GM19240 (cell line): Measurements from ENCODE around the gene VWA5B2.
"Not testable (repeated sequence)": the region's sequence is repeated elsewhere in the genome, so short reads cannot be mapped to it uniquely, and the experiment has no call there.

Source experiments
- DNase-seq: peaks from one replicate; pipeline ENCODE4 v3.0.0; 2011; ENCODE audit warnings: low spot score; ENCODE audit not compliant: insufficient read length

The VWA5B2 gene

DNA sequence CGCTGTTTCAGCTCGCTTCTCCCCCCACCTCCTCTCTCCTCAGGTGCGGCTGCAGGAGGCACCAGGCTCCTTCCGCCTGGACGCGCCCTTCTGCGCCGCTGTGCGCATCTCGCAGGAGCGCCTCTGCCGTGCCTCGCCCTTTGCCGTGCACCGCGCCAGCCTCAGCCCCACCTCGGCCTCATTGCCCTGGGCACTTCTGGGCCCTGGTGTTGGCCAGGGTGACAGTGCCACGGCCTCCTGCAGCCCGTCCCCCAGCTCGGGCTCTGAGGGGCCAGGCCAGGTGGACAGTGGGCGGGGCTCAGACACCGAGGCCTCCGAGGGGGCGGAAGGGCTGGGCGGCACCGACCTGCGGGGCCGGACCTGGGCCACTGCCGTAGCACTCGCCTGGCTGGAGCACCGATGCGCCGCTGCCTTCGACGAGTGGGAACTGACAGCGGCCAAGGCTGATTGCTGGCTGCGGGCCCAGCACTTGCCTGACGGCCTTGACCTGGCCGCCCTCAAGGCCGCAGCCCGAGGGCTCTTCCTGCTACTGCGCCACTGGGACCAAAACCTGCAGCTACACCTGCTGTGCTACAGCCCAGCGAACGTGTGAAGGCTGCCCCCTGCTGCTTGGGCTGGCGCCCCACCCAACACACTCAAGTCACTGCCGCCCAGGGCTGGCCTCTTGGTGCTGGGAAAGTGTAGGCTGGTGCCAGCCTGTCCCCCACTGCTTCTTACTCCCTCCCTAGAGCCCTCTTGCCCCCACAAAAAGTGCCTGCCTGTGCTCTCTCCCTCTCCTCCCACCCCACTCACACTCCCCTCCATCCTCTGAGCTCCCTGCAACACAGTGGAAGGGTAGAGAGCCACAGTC, 12.3 kb downstream of the VWA5B2 start:
- no peak for DNase-seq

- no peak for DNase-seq
These were observed 12.9 kb downstream of the VWA5B2 start for GRCh38 chr3:184242297-184242685.

DNA sequence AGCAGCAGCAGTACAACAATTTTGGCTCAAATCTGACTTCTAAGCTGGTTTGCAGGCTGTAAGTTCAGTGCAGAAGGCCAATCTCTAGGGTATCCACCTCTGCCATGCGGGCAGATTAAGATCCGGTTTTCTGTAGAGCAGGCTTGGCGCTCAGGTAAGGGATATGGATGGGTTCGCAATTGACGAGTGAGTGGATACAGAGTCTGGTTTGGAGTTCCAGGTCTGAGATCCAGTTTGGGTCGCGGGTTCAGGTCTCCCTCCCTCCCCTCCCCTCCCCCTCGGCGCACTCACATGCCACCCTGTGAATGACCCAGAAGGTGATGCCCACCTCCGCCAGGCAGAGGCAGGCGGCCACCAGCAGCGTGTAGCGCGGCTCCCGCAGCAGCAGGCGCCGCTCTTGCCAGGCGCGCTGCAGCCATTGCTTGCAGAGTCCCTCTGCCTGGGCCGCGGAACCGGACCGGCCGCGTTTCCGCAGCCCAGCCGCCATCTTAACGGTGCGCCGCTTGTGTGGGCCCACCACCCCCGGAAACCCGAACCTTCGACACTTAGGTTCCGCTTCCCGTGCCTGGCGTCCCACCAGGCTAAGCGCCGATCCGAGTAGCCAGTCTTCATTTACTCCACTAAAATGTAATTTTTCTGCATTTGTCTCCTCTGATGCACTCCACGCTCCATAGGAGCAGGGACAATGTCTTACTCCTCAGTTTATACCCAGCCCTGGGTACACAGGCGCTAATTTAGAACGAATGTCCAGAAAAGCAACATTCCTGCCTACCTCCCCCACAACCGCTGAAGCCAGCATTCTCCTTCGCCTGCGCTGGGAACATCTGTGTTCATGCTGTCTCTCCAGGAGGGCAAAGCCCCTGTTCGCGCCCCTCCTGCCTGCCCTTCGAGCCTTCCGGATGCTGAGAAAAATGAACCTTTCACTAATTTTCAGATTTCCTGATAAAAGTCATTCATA, 19.3 kb downstream of the VWA5B2 start, which contains the start of gene ALG3:
Gene ALG3, minus strand, starts transcription at position 509 of the 958 bp plus-strand sequence. Its CDS starts 22 bp downstream, at position 487.
- DNase-seq = peak; percentile 88

DNA sequence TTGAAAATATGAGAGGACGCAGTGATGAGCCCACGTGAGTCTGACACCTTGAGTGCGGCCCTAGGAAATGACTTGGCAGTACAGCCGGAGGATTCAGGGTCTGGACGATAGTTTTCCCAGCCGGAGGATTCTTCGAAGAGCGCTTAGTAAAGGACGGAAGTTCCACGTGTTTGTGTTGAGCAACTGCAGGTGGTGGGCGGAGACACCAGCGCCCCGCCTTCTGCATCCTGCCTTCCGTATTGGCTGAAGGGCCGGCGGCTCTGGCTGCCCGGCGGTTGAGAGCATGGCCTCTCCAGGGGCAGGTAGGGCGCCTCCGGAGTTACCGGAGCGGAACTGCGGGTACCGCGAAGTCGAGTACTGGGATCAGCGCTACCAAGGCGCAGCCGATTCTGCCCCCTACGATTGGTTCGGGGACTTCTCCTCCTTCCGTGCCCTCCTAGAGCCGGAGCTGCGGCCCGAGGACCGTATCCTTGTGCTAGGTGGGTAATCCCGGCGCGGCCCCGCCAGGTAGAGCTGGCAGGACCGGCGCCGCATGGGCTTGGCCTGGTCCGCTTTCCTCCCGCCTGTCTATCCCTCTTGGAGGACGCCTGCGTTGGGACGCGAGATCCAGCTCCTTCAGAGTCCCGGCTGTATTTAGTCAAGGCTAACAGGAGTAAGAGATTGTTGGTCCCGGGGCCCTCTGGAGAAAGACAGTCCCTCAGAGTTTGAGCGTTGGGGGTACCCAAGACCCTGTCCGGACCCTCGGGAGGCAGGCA, 20.2 kb downstream of the VWA5B2 start, which contains the start of gene EEF1AKMT4:
Gene EEF1AKMT4, plus strand, starts transcription at position 261 of the 755 bp plus-strand sequence. Its CDS starts 23 bp downstream, at position 284.
- DNase-seq = peak; percentile 95

DNA sequence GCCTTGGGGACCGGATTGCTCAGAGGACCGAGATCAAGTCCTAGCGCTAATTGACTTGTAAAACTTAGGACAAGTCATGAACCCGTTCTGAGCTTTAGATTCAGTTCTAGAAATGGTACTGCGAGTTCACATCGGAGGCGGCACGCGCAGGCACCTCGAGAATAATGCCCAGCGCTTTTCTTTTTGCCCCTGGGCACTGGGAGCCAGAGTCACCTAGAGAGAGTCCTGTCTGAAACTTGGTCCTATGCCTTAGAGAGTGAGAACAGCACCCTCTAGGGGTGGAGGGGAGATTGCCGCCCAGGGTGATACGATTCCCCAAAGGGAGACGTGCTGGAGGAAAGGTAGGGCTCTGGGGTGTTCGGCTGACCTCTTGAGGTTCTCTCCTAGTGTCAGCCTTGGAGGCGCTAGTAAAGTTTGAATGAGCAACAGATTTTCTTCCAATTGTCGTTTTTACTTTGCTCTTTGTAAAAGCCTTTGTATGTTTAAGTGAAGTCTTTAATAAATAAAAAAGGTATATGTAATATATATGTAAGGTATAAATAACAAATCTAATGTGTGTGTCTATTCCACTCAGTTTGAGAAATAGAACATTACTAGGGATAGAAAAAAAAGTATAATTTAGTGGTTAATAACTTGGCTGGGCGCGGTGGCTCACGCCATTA, 20.9 kb downstream of the VWA5B2 start:
- peak; percentile 91 for DNase-seq

GRCh38 chr3:184255291-184256039, 26.1 kb downstream of the VWA5B2 start:
- no peak for DNase-seq

GRCh38 chr3:184257083-184257915, 27.9 kb downstream of the VWA5B2 start:
- DNase-seq = no peak

GRCh38 chr3:184258926-184259325, 29.5 kb downstream of the VWA5B2 start:
- DNase-seq = no peak

- DNase-seq = no peak
These were observed 30.1 kb downstream of the VWA5B2 start for GRCh38 chr3:184259396-184259877.

DNA sequence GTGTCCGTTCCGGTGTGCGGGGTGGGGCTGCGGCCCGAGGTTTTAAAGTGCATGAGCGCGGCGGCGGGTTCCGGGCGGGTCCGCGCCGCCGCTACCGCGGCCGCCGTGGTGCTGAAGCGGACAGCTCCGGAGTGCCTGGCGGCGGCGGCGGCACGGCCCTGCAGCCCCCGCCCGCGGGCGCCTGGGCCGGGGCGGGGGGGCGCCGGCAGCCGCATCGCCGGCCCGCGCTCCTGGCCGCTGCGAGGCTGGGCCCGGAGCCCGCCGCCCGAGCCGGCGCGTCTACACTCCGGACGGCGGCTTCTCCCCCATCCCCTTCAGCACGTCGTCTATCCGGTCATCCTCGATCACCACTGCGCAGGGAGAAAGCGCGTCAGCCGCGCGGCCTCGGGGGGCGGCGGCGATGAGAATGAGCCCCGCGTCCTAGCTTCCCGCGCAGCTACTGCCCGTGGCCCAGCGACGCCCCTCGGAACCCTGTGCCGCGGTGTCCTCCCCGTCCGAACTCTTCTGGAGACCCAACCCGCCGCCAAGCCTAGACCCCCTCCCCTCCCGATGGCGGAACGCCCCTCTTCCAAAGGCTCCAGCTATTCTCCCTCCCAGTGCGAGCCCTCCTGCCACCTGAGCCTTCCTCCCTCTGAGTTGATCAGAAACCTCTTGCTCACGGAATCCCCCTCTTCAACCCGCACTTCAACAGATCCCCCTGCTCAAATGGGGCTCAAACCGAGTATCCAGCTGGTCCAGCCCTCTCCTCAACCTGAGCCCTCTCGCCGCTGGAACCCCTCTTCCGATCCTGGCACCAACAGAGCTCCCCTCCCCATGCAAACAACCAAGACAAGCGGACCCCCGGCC, 30.7 kb downstream of the VWA5B2 start:
- DNase-seq = peak; percentile 40

DNA sequence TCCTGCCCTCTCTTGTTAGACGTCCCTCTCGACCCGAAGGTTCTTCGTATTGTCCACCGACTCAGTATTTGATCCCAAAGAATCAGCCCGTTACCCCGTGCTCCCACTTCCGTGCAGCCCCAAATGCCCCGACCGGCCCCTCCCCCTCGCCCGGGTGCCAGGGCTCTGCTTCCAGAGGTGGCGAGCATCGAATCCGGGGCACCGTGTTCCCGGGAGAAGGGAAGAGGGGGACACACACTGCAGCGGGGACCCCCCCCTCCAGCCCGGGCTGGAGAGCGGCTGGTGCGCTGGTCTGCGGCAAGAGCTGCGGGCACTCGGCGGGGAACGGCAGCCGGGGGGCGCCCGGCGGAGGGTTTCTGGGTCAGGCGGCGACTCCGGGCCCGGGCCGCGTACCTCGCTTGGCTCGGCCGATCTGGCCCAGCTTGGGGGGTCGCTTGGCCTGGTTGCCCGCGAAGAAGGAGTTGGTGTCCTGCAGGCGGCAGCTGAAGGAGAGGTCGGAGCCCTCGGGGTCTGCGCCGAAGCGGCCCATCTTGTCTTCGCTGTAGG, 31.4 kb downstream of the VWA5B2 start:
- DNase-seq = no peak

DNA sequence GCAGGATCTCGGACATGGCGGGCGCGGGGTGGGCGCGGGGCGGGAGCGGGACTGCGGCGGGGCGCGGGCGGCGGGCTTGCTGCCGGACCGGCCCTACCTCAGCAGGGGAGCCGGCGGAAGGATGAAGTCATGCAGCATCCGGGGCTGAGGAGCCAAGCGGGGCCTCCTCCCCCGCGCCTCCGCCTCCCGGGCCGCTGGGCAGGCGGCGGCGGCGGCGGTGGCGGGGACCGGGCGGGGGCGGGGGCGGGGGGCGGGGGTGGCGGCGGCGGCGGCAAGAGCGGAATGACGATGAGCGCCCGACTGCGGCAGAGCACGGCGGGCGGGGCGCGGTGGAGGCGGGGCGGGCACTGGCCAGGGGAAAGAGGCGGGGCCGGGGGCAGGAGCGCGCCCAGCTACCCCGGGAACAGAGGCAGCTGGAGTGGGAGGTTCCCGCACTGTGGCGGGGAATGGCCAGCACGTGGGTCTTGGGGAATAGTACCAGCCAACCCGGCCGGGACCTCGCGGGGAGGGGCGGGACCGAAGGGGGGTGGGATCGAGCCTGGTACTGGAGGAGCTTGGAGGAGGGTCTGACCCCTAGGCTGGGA, 32.0 kb downstream of the VWA5B2 start, which contains the start of gene CAMK2N2:
Gene CAMK2N2, minus strand, starts transcription at position 284 of the 584 bp plus-strand sequence. Its CDS starts 268 bp downstream, at position 16.
- DNase-seq = peak; percentile 73

DNA sequence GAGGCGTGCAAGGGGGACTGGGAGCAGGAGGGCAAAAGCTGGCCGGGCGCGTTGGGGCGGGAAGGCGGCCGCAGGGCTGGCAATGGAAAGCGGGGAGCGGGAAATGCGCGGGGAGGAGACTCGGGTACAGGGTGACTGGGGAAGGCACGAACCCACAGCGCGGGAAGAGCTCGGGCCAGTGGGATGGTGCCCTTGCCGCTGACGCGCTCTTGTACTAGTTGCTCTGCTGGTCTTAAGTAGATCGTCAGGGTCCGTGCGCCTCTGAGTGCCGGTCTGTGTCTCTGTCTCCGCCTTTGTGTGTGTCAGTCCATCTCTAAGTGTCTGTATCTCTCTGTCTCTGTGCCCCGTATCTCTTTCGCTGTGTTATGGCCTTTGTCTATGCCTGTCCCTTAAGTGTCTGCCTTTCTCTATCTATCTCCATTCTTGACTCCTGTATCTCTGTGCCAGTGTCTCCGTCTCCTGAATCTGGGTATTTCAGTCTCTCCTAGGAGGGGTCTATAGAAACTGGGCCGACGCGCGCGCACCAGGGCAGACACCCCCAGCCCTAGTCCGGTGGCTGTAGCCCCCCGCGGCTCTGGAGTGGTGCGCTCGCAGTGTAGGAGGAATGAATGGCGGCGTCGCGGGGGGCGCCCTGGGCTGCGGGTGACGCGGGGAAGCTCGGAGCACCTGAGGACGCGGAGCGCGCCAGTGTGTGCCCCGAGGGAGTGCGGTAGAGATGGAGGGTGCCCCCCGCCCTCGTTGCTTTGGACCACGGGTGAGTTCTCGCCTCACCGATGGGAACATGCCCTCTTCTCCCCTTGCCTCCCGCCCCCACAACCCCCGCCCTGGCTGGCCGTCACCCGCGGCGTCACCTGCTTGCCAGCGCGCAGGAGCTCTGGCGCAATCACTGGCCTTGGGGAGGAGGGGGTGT, 32.7 kb downstream of the VWA5B2 start:
- no peak for DNase-seq

GRCh38 chr3:184262764-184263179, 33.4 kb downstream of the VWA5B2 start:
- no peak for DNase-seq

GRCh38 chr3:184267249-184267648, 37.9 kb downstream of the VWA5B2 start:
- DNase-seq = not testable (repeated sequence)

DNA sequence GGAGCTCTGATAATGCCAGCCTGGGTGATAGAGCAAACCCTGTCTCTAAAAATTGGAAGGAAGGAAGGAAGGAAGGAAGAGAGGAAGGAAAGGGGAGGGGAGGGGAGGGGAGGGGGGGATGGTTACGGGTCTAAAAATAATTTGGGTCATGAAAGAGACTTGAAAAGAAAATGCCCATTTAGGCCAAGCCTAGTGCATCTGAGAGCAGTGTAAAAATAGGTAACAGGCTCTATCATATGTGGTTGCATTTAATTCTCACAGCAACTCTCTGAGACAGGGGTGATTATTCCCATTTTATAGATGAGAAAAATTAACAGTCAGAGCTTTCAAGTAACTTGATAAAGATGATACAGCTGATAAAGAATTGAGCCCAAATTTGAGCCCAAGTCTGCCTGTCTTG, 42.9 kb downstream of the VWA5B2 start:
- no peak for DNase-seq
